Measurements from ENCODE around the gene RUFY1. TPM values are rescaled to one million over a fixed set of nuclear protein-coding genes. Genes with fewer than 3 reads are reported as not detected.
A peak's percentile ranks its signal among the peaks of the same experiment; 100 is the strongest.
"Not testable (repeated sequence)": the region's sequence is repeated elsewhere in the genome, so short reads cannot be mapped to it uniquely, and the experiment has no call there.

The RUFY1 gene
- polyA plus RNA-seq, 3 donors from 2014 or later, result 20.0 to 37.4 (median 25.9) TPM

DNA sequence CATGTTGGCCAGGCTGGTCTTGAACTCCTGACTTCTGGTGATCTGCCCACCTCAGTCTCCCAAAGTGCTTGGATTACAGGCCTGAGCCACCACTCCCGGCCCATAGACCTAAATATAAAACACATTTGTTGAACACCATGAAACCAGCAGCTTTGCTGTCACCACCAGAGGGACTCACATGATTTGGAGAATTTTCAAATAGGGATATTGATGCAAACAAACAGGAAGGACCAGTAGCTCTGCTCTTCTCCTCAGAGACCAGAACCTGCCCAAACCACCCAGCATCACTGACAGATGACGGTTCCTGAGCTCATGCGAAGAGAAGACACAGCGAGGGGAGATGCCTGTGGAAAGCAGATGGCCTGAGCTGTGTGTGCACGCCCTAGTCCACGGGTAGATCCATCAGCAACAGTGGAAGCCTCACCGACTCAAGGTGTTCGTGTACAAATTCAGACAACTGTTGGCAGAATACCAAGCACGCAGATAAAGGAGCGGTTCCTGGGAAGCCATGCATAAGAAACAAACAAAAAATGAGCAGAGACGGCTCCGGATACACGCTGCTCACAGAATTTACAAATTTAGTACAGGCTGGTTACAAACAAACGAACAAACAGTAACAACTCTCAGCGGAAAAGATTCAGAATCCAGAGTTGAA, 30.8 kb upstream of the RUFY1 start:
- H3K4me3 Mint-ChIP-seq; DNase-seq; H3K27me3 Mint-ChIP-seq (ENCODE audit: low read depth in 3 of 3); H3K9me3 Mint-ChIP-seq; H3K27ac Mint-ChIP-seq; H3K36me3 Mint-ChIP-seq; H3K4me1 Mint-ChIP-seq: not testable (repeated sequence)

DNA sequence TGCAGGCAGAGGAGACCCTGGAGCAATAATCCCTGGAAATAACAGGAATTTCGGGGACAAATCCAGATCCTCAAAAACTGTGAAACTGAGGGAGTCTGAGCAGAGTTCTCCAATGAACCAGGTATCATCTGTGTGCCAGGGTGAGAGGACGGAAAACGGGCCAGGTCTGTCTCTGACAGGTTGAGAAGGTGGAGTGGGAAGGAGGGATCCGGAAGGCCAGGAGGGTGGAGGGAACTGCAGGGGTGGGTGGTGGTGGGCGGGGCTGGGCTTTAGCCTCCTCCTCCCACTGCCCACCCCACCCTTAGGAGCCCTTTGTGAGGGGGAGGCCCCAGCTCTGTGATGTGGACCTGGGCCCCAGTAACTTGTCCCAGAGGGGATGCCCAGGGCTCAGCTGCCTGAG, 28.2 kb upstream of the RUFY1 start:
- H3K27me3 Mint-ChIP-seq (ENCODE audit: low read depth in 3 of 3); H3K4me3 Mint-ChIP-seq; H3K4me1 Mint-ChIP-seq; H3K9me3 Mint-ChIP-seq; H3K27ac Mint-ChIP-seq; H3K36me3 Mint-ChIP-seq; DNase-seq: not testable (repeated sequence)

DNA sequence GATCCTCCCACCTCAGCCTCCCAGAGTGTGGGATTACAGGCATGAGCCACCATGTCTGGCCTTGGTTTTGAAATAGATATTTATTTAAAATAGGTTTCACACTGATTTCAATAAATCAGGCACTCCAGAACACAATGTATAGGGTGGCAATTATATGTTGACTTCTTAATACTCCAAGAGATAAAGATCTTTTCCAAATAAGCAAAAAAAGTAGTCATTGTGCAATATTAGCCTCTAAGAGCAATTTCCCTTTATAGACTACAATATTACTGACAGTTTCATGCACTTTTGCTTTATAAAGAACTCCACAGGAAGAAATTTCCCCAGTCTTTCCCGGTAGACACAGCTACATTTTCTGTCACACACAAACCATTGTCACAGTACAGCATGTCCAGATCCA, 23.4 kb upstream of the RUFY1 start:
- H3K36me3 Mint-ChIP-seq, result no peaks in the 10 kb centered on the region
- peaks cover 0 to 2% (median 2%) of the 10 kb centered on the region in 3 donors for H3K27me3 Mint-ChIP-seq (ENCODE audit: low read depth in 3 of 3)
- no peaks in the 10 kb centered on the region for H3K9me3 Mint-ChIP-seq
- peaks cover 11 to 36% of the 10 kb centered on the region in 2 donors for H3K4me1 Mint-ChIP-seq
- DNase-seq, result no peak
- no peak overlapping the region for H3K27ac Mint-ChIP-seq
- no peak overlapping the region for H3K4me3 Mint-ChIP-seq

DNA sequence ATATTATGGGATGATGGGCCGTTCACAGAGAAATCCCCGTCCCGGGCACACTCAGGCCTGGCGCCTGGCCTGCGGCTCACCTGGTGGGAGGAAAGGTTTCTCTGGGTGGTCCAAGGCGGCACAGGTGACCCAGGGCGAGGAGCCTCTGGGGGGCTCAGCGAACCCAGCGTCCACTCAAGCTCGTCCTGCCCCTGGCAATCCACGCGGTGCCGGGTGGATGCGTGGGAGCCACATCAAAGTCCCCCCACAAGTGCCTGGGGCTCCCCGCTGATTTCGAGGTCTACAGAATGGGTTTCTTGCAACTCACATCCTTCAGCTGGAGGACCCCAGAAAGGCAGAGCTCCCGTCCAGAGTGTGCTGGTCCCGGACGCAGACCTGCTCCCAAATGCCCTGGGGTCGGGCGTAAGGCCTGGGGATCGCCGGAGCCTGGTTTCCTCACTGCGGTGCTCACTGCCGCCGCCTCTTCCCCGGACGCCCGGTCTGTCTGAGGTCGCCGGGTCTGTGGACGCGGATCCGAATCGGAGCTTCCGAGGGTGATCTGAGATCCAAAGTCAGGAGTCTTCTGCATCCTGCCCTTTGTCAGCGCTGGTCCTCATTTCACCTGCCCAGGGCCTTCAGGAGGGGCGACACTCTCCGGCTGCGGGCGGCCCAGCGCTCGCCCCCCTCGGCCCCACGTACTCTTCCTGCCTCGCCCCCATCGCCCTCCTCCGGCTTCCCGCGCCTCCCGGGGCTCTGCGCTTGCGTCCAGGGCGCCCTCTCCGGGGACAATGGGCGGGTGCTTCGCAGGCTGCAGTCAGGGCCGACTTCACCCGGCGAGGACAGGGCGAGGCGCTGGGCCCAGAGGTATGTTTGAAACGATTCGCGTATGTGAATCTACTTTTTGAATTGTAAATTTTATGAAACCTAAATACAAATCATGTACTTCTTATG, 20.0 kb upstream of the RUFY1 start:
- Mint-ChIP-seq H3K4me1 (peaks cover 16 to 46% of the 10 kb centered on the region in 2 donors), H3K27me3 (ENCODE audit: low read depth in 3 of 3) (peaks cover 0 to 2% (median 0%) of the 10 kb centered on the region in 3 donors), H3K4me3 (peak overlapping the region; percentile 68 to 83 (median 79)), H3K36me3 (no peaks in the 10 kb centered on the region), H3K27ac (peak overlapping the region in 2 of 6 donors; percentile 5 to 17), H3K9me3 (no peaks in the 10 kb centered on the region)
- peak; percentile 70 to 75 (median 71) for DNase-seq

DNA sequence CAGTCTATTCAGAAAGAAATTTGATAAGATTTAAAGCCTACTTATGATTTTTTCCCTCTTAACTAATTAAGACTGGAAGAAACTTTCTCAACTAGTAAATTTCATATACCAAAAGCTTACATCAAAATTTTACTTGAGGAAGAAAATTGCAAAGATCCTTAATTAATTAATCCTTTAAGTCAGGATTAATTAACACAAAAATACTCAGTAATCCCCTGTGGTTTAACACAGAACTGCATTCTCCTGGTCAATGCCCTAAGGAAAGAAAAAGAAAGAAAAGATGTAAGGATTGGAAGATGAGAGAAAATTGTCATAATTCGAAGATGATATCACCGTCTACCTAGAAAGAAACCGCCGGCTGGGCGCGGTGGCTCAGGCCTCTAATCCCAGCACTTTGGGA, 17.3 kb upstream of the RUFY1 start:
- Mint-ChIP-seq H3K4me1 (peaks cover 16 to 34% of the 10 kb centered on the region in 2 donors), H3K27ac (no peak overlapping the region), H3K27me3 (ENCODE audit: low read depth in 3 of 3) (peaks cover 0 to 2% (median 0%) of the 10 kb centered on the region in 3 donors), H3K36me3 (peaks cover 0 to 3% (median 0%) of the 10 kb centered on the region in 3 donors), H3K4me3 (peak overlapping the region in 1 of 5 donors; percentile 13), H3K9me3 (no peaks in the 10 kb centered on the region)
- DNase-seq, result no peak

DNA sequence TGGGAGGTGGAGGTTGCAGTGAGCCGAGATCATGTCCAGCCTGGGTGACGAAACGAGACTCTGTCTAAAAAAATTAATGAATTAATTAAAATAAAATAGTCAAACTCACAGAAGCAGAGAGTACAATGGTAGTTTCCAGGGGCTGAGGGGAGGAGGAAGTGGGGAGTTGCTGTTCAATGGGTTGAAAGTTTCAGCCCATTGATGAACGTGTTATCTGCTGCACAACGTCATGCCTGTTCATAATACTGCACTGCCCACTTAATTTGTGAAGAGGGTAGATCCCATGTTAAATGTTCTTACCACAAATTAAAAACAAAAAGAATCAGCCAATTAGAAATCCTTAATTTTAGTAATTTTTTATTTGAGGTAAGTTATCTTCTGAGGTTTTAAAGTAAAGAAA, 16.4 kb upstream of the RUFY1 start:
- H3K36me3 Mint-ChIP-seq, result peaks cover 0 to 4% (median 3%) of the 10 kb centered on the region in 3 donors
- no peak overlapping the region for H3K27ac Mint-ChIP-seq
- peaks cover 0 to 2% (median 0%) of the 10 kb centered on the region in 3 donors for H3K27me3 Mint-ChIP-seq (ENCODE audit: low read depth in 3 of 3)
- H3K4me1 Mint-ChIP-seq, result peaks cover 16 to 34% of the 10 kb centered on the region in 2 donors
- H3K4me3 Mint-ChIP-seq, result peak overlapping the region in 3 of 5 donors; percentile 38 to 78 (median 70)
- H3K9me3 Mint-ChIP-seq, result no peaks in the 10 kb centered on the region
- no peak for DNase-seq

DNA sequence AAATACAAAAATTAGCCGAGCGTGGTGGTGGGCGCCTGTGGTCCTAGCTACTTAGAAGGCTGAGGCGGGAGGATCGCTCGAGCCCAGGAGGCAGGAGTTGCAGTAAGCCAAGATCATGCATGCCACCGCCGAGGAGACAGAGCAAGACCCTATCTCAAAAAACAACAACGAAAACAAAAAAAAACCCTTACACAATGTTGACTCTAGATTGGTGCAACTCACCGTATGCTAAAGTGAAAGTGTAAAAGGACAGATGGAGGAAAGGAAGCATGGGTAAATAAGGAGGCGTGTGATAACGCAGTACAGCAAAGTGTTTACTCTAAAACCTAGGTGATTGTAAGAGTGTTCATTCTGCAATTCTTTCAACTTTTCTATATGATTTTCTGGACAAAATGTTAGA, 15.9 kb upstream of the RUFY1 start:
- Mint-ChIP-seq H3K27ac (peak overlapping the region in 3 of 6 donors; percentile 36 to 49 (median 38)), H3K9me3 (no peaks in the 10 kb centered on the region), H3K27me3 (ENCODE audit: low read depth in 3 of 3) (peaks cover 0 to 2% (median 0%) of the 10 kb centered on the region in 3 donors), H3K36me3 (peaks cover 0 to 8% (median 3%) of the 10 kb centered on the region in 3 donors), H3K4me3 (peak overlapping the region; percentile 33 to 78 (median 66)), H3K4me1 (peaks cover 16 to 33% of the 10 kb centered on the region in 2 donors)
- no peak for DNase-seq

DNA sequence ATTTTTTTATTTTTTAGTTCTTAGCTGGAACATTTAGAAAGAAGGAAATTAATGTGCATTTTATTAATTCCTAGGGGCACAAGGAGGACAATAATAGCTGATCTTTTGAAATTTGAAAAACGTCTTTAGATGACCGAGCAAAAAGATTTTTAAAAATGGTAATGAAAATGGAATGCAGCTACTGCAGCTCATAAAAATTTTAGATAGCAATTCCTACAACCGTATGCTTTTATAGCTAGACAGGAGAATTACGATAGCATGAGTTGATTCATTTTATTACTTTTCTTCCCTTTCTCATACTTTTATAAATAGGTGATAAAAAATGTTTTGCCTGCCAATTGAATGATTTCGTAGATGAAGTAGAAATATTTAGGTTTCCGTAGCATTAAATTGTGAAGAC, 13.7 kb upstream of the RUFY1 start:
- H3K4me3 Mint-ChIP-seq, result no peak overlapping the region
- no peak for DNase-seq
- peaks cover 0 to 8% (median 3%) of the 10 kb centered on the region in 3 donors for H3K36me3 Mint-ChIP-seq
- no peaks in the 10 kb centered on the region for H3K9me3 Mint-ChIP-seq
- H3K27ac Mint-ChIP-seq, result no peak overlapping the region
- peaks cover 0 to 2% (median 0%) of the 10 kb centered on the region in 3 donors for H3K27me3 Mint-ChIP-seq (ENCODE audit: low read depth in 3 of 3)
- peaks cover 4 to 11% of the 10 kb centered on the region in 2 donors for H3K4me1 Mint-ChIP-seq

DNA sequence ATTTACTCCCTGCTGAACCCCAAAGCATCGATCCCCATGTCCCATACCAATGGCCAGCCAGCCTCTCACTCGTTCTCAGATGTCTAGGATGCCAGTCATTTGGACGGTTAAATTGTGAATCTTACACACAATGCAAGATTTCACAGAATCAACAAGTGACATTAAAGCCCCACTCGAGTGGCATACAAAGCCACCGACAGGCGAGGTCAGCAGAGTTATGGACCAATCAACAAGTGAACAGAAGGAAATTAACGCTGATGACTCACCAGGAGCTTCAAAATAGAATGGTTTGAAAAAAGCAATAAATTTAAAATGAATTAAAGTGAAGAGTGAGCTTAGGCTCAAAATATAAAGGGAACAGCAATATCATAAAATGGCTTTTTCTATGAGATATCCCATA, 8.2 kb upstream of the RUFY1 start:
- Mint-ChIP-seq H3K9me3 (no peaks in the 10 kb centered on the region), H3K36me3 (peaks cover 0 to 8% (median 0%) of the 10 kb centered on the region in 3 donors), H3K27ac (no peak overlapping the region), H3K27me3 (ENCODE audit: low read depth in 3 of 3) (peaks cover 0 to 2% (median 0%) of the 10 kb centered on the region in 3 donors), H3K4me1 (no peaks in the 10 kb centered on the region), H3K4me3 (no peak overlapping the region)
- DNase-seq, result no peak

DNA sequence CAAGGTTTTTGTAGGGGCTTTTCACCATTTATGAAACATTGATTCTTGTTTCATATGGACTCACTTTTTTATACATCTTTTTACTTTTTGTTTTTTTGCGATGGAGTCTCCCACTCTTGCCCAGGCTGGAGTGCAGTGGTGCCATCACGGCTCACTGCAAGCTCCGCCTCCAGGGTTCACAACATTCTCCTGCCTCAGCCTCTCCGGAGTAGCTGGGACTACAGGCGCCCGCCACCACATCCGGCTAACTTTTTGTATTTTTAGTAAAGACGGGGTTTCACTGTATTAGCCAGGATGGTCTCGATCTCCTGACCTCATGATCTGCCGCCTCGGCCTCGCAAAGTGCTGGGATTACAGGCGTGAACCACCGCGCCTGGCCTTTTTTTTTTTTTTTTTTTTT, 7.1 kb upstream of the RUFY1 start:
- H3K4me3 Mint-ChIP-seq; H3K27ac Mint-ChIP-seq; DNase-seq; H3K9me3 Mint-ChIP-seq; H3K36me3 Mint-ChIP-seq; H3K4me1 Mint-ChIP-seq; H3K27me3 Mint-ChIP-seq (ENCODE audit: low read depth in 3 of 3): not testable (repeated sequence)

DNA sequence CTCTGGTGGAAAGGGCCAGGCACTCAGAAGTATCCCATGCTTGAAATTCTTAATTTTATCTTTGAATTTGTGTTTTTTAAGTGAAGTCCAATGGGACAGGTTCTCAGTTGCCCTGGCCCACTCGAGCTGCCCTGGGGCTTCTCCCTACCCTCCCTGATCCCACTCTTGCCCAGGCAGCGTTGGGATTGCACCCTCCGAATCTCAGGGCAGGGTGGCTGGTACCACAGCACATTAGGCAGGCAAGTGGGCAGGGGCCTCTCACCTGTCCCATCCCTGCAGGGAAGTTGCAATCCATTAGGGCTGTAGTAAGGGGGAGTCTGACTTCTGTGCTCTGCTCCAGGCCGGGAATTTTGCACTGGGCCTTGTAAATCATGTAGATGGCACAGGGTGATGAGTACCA, 2.7 kb downstream of the RUFY1 start:
- Mint-ChIP-seq H3K27me3 (ENCODE audit: low read depth in 3 of 3) (peaks cover 8 to 10% (median 10%) of the 10 kb centered on the region in 3 donors), H3K9me3 (no peaks in the 10 kb centered on the region), H3K4me1 (peaks cover 30 to 31% of the 10 kb centered on the region in 2 donors), H3K4me3 (peak overlapping the region in 1 of 5 donors; percentile 7), H3K36me3 (no peaks in the 10 kb centered on the region), H3K27ac (no peak overlapping the region)
- no peak for DNase-seq

DNA sequence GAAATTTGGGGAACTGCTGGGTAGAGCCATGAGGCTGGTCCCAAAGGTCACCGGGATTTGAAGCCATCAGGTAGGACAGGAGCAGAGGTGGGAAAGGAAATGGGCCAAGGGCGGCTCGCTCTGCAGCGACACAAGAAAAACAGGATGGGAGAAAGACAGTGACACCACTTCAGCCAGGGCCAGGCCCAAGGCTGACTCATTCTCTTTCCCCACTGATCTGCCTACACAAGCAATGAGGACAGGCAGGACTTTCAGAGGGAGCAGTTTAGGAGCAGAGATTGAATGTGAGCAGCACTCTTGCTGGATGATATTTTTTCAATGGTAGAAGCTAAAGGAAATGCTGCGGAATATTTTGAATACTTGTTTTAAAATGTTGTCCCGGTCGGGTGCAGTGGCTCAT, 3.5 kb downstream of the RUFY1 start:
- no peaks in the 10 kb centered on the region for H3K36me3 Mint-ChIP-seq
- H3K4me1 Mint-ChIP-seq, result peaks cover 33 to 37% of the 10 kb centered on the region in 2 donors
- H3K27ac Mint-ChIP-seq, result no peak overlapping the region
- DNase-seq, result no peak
- H3K27me3 Mint-ChIP-seq (ENCODE audit: low read depth in 3 of 3), result peaks cover 8 to 10% (median 10%) of the 10 kb centered on the region in 3 donors
- H3K9me3 Mint-ChIP-seq, result no peaks in the 10 kb centered on the region
- H3K4me3 Mint-ChIP-seq, result peak overlapping the region in 1 of 5 donors; percentile 21

DNA sequence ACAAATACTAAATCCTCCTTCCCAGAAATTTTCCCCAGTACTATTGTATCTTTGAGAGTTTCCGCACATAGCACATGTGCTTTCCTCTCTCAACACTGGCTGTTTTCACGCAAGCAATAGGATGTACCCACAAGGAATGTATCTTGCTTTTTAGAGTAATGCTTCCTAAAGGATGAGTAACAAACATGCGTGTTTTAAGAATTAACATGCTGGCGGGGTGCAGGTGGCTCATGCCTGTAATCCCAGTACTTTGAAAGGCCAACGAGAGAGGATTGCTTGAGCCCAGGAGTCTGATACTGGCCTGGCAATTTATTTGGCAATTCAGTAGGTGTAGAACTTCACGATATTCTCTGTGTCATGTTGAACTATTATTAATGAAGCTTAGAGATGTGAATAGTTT, 4.6 kb downstream of the RUFY1 start:
- H3K36me3 Mint-ChIP-seq, result no peaks in the 10 kb centered on the region
- H3K27me3 Mint-ChIP-seq (ENCODE audit: low read depth in 3 of 3), result peaks cover 7 to 10% (median 8%) of the 10 kb centered on the region in 3 donors
- H3K4me1 Mint-ChIP-seq, result peaks cover 41 to 43% of the 10 kb centered on the region in 2 donors
- no peak overlapping the region for H3K4me3 Mint-ChIP-seq
- H3K9me3 Mint-ChIP-seq, result no peaks in the 10 kb centered on the region
- H3K27ac Mint-ChIP-seq, result no peak overlapping the region
- no peak for DNase-seq

DNA sequence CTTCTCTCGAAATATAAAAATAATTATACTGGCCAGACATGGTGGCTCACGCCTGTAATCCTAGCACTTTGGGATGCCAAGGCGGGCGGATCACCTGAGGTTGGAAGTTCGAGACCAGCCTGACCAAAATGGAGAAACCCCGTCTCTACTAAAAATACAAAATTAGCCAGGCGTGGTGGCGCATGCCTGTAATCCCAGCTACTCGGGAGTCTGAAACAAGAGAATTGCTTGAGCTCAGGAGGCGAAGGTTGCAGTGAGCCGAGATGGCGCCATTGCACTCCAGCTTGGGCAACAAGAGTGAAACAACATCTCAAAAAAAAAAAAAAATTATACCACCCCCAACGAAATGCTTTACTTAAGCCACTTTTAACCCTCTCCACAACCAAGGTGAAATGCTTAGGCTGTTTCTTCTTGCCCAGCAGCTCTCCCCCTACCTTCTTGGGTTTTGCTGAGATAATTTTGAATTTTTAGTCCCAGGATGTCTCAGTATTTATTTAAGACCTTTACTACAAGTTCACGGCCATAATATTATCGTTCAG, 8.0 kb downstream of the RUFY1 start:
- H3K27me3 Mint-ChIP-seq (ENCODE audit: low read depth in 3 of 3); H3K36me3 Mint-ChIP-seq; DNase-seq; H3K9me3 Mint-ChIP-seq: not testable (repeated sequence)
- H3K27ac Mint-ChIP-seq, result peak overlapping the region in 3 of 6 donors; percentile 89 to 91 (median 90)
- H3K4me1 Mint-ChIP-seq, result peaks cover 24 to 29% of the 10 kb centered on the region in 2 donors
- peak overlapping the region in 4 of 5 donors; percentile 90 to 95 (median 92) for H3K4me3 Mint-ChIP-seq

Measured in immature natural killer cell (primary cell).